GM12801 (cell line): ENCODE measurements around the gene OSM.

Experiments
- CTCF ChIP-seq: IDR thresholded peaks from one replicate; pipeline ENCODE4 v1.5.1; 2011; ENCODE audit warnings: control low read depth; ENCODE audit not compliant: insufficient read length; ENCODE audit errors: extremely low read depth

Gene OSM

GRCh38 chr22:30280505-30280904 lies 13.9 kb upstream of the OSM start:
- no peak for TF ChIP-seq CTCF

GRCh38 chr22:30279932-30280331 lies 13.3 kb upstream of the OSM start:
- TF ChIP-seq CTCF, result no peak

- TF ChIP-seq CTCF, result no peak
Observed at GRCh38 chr22:30279046-30279788, 12.6 kb upstream of the OSM start.

GRCh38 chr22:30277547-30278344 lies 11.1 kb upstream of the OSM start:
- no peak for TF ChIP-seq CTCF

- TF ChIP-seq CTCF, result no peak
Observed at GRCh38 chr22:30276039-30276438, 9.4 kb upstream of the OSM start.

GRCh38 chr22:30275625-30276024 lies 9.0 kb upstream of the OSM start:
- no peak for TF ChIP-seq CTCF

GRCh38 chr22:30274437-30274812 lies 7.8 kb upstream of the OSM start:
- TF ChIP-seq CTCF, result no peak
